ENCODE results near the gene GRAMD4.

- TF ChIP-seq TAF1 (IDR thresholded peaks at IDR 0.05; ENCODE audit: low read depth, low read length): no peak
- TF ChIP-seq POLR2AphosphoS5 (IDR thresholded peaks at IDR 0.05; ENCODE audit: low read depth, low read length): no peak
- no peak for TF ChIP-seq POLR2A (IDR thresholded peaks at IDR 0.05; ENCODE audit: low read depth, low read length)
- no peak for TF ChIP-seq POU2F2 (IDR thresholded peaks at IDR 0.05; ENCODE audit: low read depth, low read length)
- no peak for TF ChIP-seq PAX5 (IDR thresholded peaks at IDR 0.05; ENCODE audit: insufficient read depth, low read length, severe bottlenecking)
Measured at GRCh38 chr22:46579751-46580449, 40.3 kb upstream of the GRAMD4 start.

Measured in GM12891 (cell line).